GM12878 (cell line): ENCODE measurements around the gene SLC16A9. TPM values are rescaled to one million over a fixed set of nuclear protein-coding genes. Genes with fewer than 3 reads are reported as not detected.

Experiments
- ATAC-seq: fragments of 200-7000 bp; cut with Tn5 transposase; 3 replicates; pipeline ENCODE4 v1.9.1; 2020; ENCODE audit warnings: mild to moderate bottlenecking, moderate library complexity
- BruUV-seq: library from RNA; stranded (reverse); fragments of 400-500 nt; replicated peaks from 2 replicates; lab custom pipeline; 2021; lab: Mats Ljungman, UMichigan
- CTCF ChIA-PET: fragments of 300-600 bp; sonication (Branson Sonifier 250); formaldehyde crosslinking; extraction: SDS; loops from one replicate; lab custom pipeline; 2021; ENCODE audit warnings: inconsistent platforms; lab: Yijun Ruan, JAX
- POLR2A ChIA-PET: fragments of 350-600 bp; formaldehyde crosslinking; extraction: SDS; loops from one replicate; lab custom pipeline; 2021; ENCODE audit warnings: inconsistent platforms; lab: Charles Lee
- RAD21 ChIA-PET: fragments of 300-600 bp; sonication (Branson Sonifier 250); formaldehyde crosslinking; loops from one replicate; lab custom pipeline; 2023; ENCODE audit warnings: antibody characterized with exemption; ENCODE audit not compliant: unreplicated experiment; lab: Charles Lee
- SMC1A ChIA-PET: fragments of 300-600 bp; sonication (Branson Sonifier 250); formaldehyde crosslinking; loops from one replicate; lab custom pipeline; 2023; ENCODE audit not compliant: unreplicated experiment, uncharacterized antibody; lab: Charles Lee
- DNase-seq: peaks from one replicate; pipeline ENCODE4 v3.0.0-alpha.2; 2011; ENCODE audit warnings: low read depth, low spot score
- FAIRE-seq: peaks from 3 replicates; lab custom pipeline; 2011; peaks lifted over from hg19 to GRCh38; lab: Jason Lieb, UNC
- H2AFZ ChIP-seq: 2 replicates; pipeline ENCODE4 v1.6.0; 2011; ENCODE audit warnings: low read depth, low read length, control low read depth; ENCODE audit not compliant: control insufficient read depth
- H3K27ac ChIP-seq: 2 replicates; pipeline ENCODE4 v1.5.1; 2011; ENCODE audit warnings: control low read depth; ENCODE audit not compliant: control insufficient read depth, insufficient read depth
- H3K27me3 ChIP-seq, 2 experiments: replicated peaks in 1 of 2; 2 replicates each; pipeline versions ENCODE4 v1.6.0 to v1.6.1; 2011; ENCODE audit warnings: low read length in 1 of 2; ENCODE audit not compliant: control insufficient read depth in 2 of 2, insufficient read depth in 2 of 2
- H3K36me3 ChIP-seq, 2 experiments: 2 replicates each; pipeline ENCODE4 v1.5.1; 2011; ENCODE audit warnings: low read length in 1 of 2; ENCODE audit not compliant: control insufficient read depth in 2 of 2, insufficient read depth in 2 of 2
- H3K4me1 ChIP-seq: 2 replicates; pipeline ENCODE4 v1.6.1; 2011; ENCODE audit warnings: mild to moderate bottlenecking, low read length, moderate library complexity, mixed read lengths; ENCODE audit not compliant: control insufficient read depth, insufficient read depth
- H3K4me2 ChIP-seq: 2 replicates; pipeline ENCODE4 v1.6.0; 2011; ENCODE audit warnings: control low read depth; ENCODE audit not compliant: control insufficient read depth, insufficient read depth
- H3K4me3 ChIP-seq: fragments of 200-600 bp; sonication (generic); 2 replicates; pipeline ENCODE4 v1.5.1; 2016
- H3K79me2 ChIP-seq: 2 replicates; pipeline ENCODE4 v1.6.0; 2011; ENCODE audit warnings: low read length; ENCODE audit not compliant: control insufficient read depth, insufficient read depth
- H3K9ac ChIP-seq: 2 replicates; pipeline ENCODE4 v1.8.0; 2011; ENCODE audit warnings: low read length, control low read depth, mixed read lengths; ENCODE audit not compliant: control insufficient read depth, insufficient read depth
- H3K9me3 ChIP-seq: replicated peaks from 3 replicates; pipeline ENCODE4 v1.5.1; 2011; ENCODE audit warnings: mild to moderate bottlenecking, low read length; ENCODE audit not compliant: control insufficient read depth, insufficient read depth
- H4K20me1 ChIP-seq: 2 replicates; pipeline ENCODE4 v1.6.0; 2011; ENCODE audit not compliant: control insufficient read depth, insufficient read depth
- BCL3 ChIP-seq: IDR thresholded peaks from 2 replicates; pipeline ENCODE4 v1.6.1; 2011; ENCODE audit warnings: borderline replicate concordance, low read depth, mild to moderate bottlenecking, moderate library complexity, low read length; ENCODE audit not compliant: insufficient read depth, poor library complexity, severe bottlenecking
- CEBPB ChIP-seq, 2 experiments: fragments of 150-350 bp in 1 of 2; IDR thresholded peaks; 2 replicates each; pipeline ENCODE4 v1.6.1; 2012 to 2014; ENCODE audit warnings: low read depth in 2 of 2, low read length in 2 of 2, borderline replicate concordance in 1 of 2, inconsistent platforms in 1 of 2
- HSF1 ChIP-seq: fragments of 150-350 bp; IDR thresholded peaks from 2 replicates; pipeline ENCODE4 v1.6.1; 2014; ENCODE audit warnings: mild to moderate bottlenecking, low read depth, low read length
- LARP7 ChIP-seq: fragments of 450-650 bp; IDR thresholded peaks from 2 replicates; pipeline ENCODE4 v1.6.1; 2017; ENCODE audit warnings: mild to moderate bottlenecking
- NBN ChIP-seq: fragments of 450-650 bp; IDR thresholded peaks from 2 replicates; pipeline ENCODE4 v1.6.1; 2016
- PAX5 ChIP-seq: IDR thresholded peaks from 2 replicates; pipeline ENCODE4 v1.6.1; 2011; ENCODE audit warnings: low read depth, low read length, borderline replicate concordance
- TARDBP ChIP-seq: IDR thresholded peaks from 2 replicates; pipeline ENCODE4 v1.6.1; 2016; ENCODE audit warnings: borderline replicate concordance
- YY1 ChIP-seq: IDR thresholded peaks from 2 replicates; pipeline ENCODE4 v1.6.1; 2011; ENCODE audit warnings: low read depth, mild to moderate bottlenecking, low read length
- ZBED1 ChIP-seq: IDR thresholded peaks from 2 replicates; pipeline ENCODE4 v1.6.1; 2016; ENCODE audit warnings: borderline replicate concordance
- ZBTB40 ChIP-seq: fragments of 450-650 bp; IDR thresholded peaks from 2 replicates; pipeline ENCODE4 v1.6.1; 2016; ENCODE audit warnings: mild to moderate bottlenecking, moderate library complexity, borderline replicate concordance
- WGBS: methylation state at CpG from one replicate; pipeline ENCODE4 v1.1.6; 2016; ENCODE audit warnings: low lambda C conversion rate; ENCODE audit not compliant: insufficient replicate concordance, insufficient coverage; ENCODE audit errors: missing lambda C conversion rate; 5-methylcytosine and 5-hydroxymethylcytosine counted together
- in situ Hi-C: fragments of 300-500 bp; cut with MboI; formaldehyde crosslinking; loops from 9 replicates; pipeline ENCODE4 v1.14.3; 2018; ENCODE audit warnings: mixed read lengths
- intact Hi-C: fragments of 100-400 bp; cut with micrococcal nuclease; formaldehyde crosslinking; loops from one replicate; pipeline ENCODE4 v1.14.2; 2022; ENCODE audit not compliant: unreplicated experiment
- polyA plus RNA-seq, 11 experiments: library from polyadenylated mRNA; depleted of rRNA in 4 of 11; unstranded in 6 of 11; stranded (reverse) in 5 of 11; fragments of >200 nt; fragmentation: Nextera tagmentation in 4 of 11; fragmentation: Illumina TruSeq in 1 of 11; extraction: Ambion mirVana in 4 of 11; extraction: Trizol in 1 of 11; gene quantifications; 1 replicate in 1 of 11; 2 replicates in 10 of 11; pipeline versions ENCODE4 v1.2.1 to v1.2.3, GENCODE V29; 2011 to 2016; ENCODE audit warnings: inconsistent platforms in 2 of 11, missing spikeins in 2 of 11, low read depth in 1 of 11
- total RNA-seq, 4 experiments: library from RNA; depleted of rRNA in 3 of 4; stranded (reverse); fragments of >200 nt in 3 of 4; fragmentation: Illumina TruSeq in 1 of 4; extraction: Trizol in 1 of 4; gene quantifications; 2 replicates each; pipeline versions ENCODE4 v1.2.1 to v1.2.3, GENCODE V29; 2013 to 2021
- TF ChIP-seq, protein P1 (sequence below): fragments of 450-650 bp; conservative IDR thresholded peaks from 2 replicates; pipeline ENCODE4 v1.6.1; 2017; ENCODE audit warnings: mild to moderate bottlenecking, moderate library complexity
- TF ChIP-seq, protein P2 (sequence below): fragments of 450-650 bp; IDR thresholded peaks from 2 replicates; pipeline ENCODE4 v1.6.1; 2016; ENCODE audit warnings: mild to moderate bottlenecking

The SLC16A9 gene
- total and polyA plus RNA-seq, 10 of the 15 experiments (the other 5 are each of a cell fraction or from before 2014, with no cell fraction given): 0.86 to 6.2 (median 4.3) TPM

DNA sequence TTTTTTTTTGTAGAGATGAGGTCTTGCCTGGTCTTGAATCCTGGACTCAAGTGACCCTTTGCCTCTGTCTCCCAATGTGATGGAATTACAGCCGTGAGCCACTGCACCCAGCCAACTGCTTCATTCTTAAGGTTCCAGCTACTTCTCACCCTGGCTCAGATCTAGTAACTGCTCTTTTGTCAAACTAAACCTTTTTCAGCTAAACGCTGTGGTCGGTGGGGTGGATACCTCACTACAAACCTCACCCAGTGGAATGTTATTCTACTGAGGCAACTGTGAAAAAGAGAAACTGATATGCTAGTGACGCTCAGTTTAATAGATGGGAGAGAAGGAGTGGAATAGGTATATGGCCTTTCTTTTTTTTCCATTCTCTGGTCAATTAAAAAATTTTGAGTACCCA is 45.3 kb upstream of the SLC16A9 start (continued):
- TF ChIP-seq, protein P1, sequence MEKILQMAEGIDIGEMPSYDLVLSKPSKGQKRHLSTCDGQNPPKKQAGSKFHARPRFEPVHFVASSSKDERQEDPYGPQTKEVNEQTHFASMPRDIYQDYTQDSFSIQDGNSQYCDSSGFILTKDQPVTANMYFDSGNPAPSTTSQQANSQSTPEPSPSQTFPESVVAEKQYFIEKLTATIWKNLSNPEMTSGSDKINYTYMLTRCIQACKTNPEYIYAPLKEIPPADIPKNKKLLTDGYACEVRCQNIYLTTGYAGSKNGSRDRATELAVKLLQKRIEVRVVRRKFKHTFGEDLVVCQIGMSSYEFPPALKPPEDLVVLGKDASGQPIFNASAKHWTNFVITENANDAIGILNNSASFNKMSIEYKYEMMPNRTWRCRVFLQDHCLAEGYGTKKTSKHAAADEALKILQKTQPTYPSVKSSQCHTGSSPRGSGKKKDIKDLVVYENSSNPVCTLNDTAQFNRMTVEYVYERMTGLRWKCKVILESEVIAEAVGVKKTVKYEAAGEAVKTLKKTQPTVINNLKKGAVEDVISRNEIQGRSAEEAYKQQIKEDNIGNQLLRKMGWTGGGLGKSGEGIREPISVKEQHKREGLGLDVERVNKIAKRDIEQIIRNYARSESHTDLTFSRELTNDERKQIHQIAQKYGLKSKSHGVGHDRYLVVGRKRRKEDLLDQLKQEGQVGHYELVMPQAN: no peak

- Histone ChIP-seq H3K27me3 (0 out of 4 replicates have a peak, but pooled peaks cover 0 to 2% of the 10 kb centered on the region in 2 experiments), H3K36me3 (no peaks in the 10 kb centered on the region), H3K4me2 (no peak within 1 kb of the TSS), H4K20me1 (no peaks in the 10 kb centered on the region), H3K27ac (no peak within 1 kb of the TSS), H2AFZ (no peak within 1 kb of the TSS), H3K9me3 (no peaks in the 10 kb centered on the region), H3K9ac (no peak within 1 kb of the TSS), H3K4me1 (no peaks in the 10 kb centered on the region), H3K79me2 (no peaks in the 10 kb centered on the region), H3K4me3 (no peak within 1 kb of the TSS)
- CTCF ChIA-PET: interaction anchor here (0.7 kb wide), 1 partner anchor 478 kb away, joined by 4 read pairs; no protein-coding TSS in a partner anchor
- in situ Hi-C loops: no loop called here
- SMC1A ChIA-PET: no interaction called here
- RAD21 ChIA-PET: no interaction called here
- intact Hi-C loops: no loop called here
- no peak for ATAC-seq
- BruUV-seq: no TSS peak
- DNase-seq: no peak
- no peak for FAIRE-seq
- 20% methylated on average over 3 of the region's 3 CpGs for WGBS
- POLR2A ChIA-PET: no interaction called here
- TF ChIP-seq YY1 (no peak), PAX5 (no peak), NBN (no peak), CEBPB (IDR thresholded peaks at IDR 0.05; ENCODE audit: borderline replicate concordance in 1 of 2, low read depth in 2 of 2, low read length in 2 of 2) (no peak), ZBED1 (no peak), TARDBP (no peak), LARP7 (no peak), BCL3 (no peak), HSF1 (no peak), ZBTB40 (no peak)
- TF ChIP-seq, protein P2, sequence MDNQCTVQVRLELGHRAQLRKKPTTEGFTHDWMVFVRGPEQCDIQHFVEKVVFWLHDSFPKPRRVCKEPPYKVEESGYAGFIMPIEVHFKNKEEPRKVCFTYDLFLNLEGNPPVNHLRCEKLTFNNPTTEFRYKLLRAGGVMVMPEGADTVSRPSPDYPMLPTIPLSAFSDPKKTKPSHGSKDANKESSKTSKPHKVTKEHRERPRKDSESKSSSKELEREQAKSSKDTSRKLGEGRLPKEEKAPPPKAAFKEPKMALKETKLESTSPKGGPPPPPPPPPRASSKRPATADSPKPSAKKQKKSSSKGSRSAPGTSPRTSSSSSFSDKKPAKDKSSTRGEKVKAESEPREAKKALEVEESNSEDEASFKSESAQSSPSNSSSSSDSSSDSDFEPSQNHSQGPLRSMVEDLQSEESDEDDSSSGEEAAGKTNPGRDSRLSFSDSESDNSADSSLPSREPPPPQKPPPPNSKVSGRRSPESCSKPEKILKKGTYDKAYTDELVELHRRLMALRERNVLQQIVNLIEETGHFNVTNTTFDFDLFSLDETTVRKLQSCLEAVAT: no peak
These were observed 43.6 kb upstream of the SLC16A9 start, which contains the start of gene MRLN for GRCh38 chr10:59753267-59753666. Gene MRLN (minus strand): TSS chr10:59753455.
